Skeletal muscle tissue (tissue), 4 donors: ENCODE measurements around the gene ZBTB38. TPM values are rescaled to one million over a fixed set of nuclear protein-coding genes. Genes with fewer than 3 reads are reported as not detected.

ENCODE experiments used
- H3K27ac ChIP-seq: one replicate; pipeline ENCODE4 v1.7.0; 2013; ENCODE audit warnings: mild to moderate bottlenecking, low read depth, low read length, inconsistent platforms
- H3K27me3 ChIP-seq, 3 donors: one replicate each; pipeline ENCODE4 v1.7.0; 2013; ENCODE audit warnings: low read length in 3 of 3; ENCODE audit not compliant: control insufficient read depth in 3 of 3, insufficient read depth in 3 of 3
- H3K36me3 ChIP-seq, 3 donors: one replicate each; pipeline ENCODE4 v1.7.0; 2013; ENCODE audit warnings: low read length in 3 of 3; ENCODE audit not compliant: control insufficient read depth in 3 of 3, insufficient read depth in 3 of 3
- H3K4me1 ChIP-seq, 3 donors: one replicate each; pipeline ENCODE4 v1.7.0; 2013; ENCODE audit warnings: low read length in 3 of 3, mild to moderate bottlenecking in 3 of 3; ENCODE audit not compliant: control insufficient read depth in 3 of 3, insufficient read depth in 3 of 3
- H3K4me3 ChIP-seq, 3 donors: one replicate each; pipeline ENCODE4 v1.7.0; 2013; ENCODE audit warnings: low read length in 3 of 3
- H3K9ac ChIP-seq, 3 donors: one replicate each; pipeline ENCODE4 v1.7.0; 2013; ENCODE audit warnings: low read length in 3 of 3, mild to moderate bottlenecking in 3 of 3, moderate library complexity in 2 of 3, low read depth in 1 of 3
- H3K9me3 ChIP-seq, 3 donors: one replicate each; pipeline ENCODE4 v1.7.0; 2013; ENCODE audit warnings: low read length in 3 of 3; ENCODE audit not compliant: control insufficient read depth in 3 of 3
- total RNA-seq: library from RNA; depleted of rRNA; stranded (reverse); fragments of >200 nt; gene quantifications from one replicate; pipeline ENCODE4 v1.2.3, GENCODE V29; 2014
- donor health status: Osteomylitis.

ZBTB38 gene
- total RNA-seq, 1 donor from 2014 or later: 29.7 TPM

DNA sequence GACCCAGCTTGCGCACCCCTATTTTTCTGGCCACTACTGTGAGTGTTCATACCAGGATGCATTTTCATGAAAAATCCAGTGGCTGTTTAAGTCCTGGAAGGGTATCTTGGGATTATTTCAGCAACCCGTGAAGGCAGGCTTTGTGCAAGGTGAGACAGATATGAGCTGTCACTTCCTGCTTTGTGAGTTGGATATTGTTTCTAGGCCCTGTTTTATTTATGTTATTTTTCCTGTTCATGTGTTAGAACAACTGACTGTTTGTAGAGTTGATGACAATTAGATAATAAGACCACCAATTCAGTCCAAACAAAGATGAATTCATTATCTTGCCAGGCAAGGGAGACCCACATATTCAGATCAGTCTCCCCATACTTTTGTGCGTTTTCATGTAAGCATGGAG is 42.5 kb downstream of the ZBTB38 start:
- H3K27me3 ChIP-seq: no peaks in the 10 kb centered on the region
- peak overlapping the region; percentile 97 for H3K27ac ChIP-seq
- H3K9me3 ChIP-seq: no peaks in the 10 kb centered on the region
- peaks cover 9 to 23% (median 13%) of the 10 kb centered on the region in 3 donors for H3K36me3 ChIP-seq
- H3K4me3 ChIP-seq: peak overlapping the region in 2 of 3 donors; percentile 14 to 26
- H3K9ac ChIP-seq: peak overlapping the region; percentile 29 to 65 (median 59)
- peaks cover 50 to 63% (median 57%) of the 10 kb centered on the region in 3 donors for H3K4me1 ChIP-seq

DNA sequence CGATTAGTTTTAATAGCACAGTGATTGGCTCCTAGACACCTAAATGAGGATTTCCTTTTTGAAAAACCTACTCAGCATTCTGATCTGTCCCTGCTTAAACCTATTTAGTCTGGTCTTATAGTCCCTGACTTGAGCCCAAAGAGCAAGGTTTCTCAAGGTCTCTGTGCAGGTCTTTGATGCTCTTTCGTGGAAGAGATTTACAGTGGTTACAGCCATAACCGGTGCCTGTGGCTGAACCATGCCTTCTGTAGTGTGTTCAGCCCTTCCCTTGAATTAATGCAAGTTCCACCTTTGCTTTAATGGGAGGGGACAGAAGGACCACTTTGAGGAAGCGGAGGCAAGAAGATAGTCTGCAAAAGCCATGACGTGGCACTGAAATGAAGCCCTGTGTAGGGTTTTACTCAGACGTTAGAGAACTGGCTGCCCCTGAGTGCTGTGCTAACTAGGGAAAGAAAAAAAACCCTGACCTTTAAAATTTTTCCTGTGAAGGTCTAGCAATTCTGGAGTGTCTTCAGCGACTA is 43.0 kb downstream of the ZBTB38 start:
- Histone ChIP-seq H3K27ac (peak overlapping the region; percentile 97), H3K4me3 (peak overlapping the region in 1 of 3 donors; percentile 15), H3K9ac (peak overlapping the region; percentile 65 to 89 (median 86)), H3K4me1 (peaks cover 50 to 62% (median 61%) of the 10 kb centered on the region in 3 donors), H3K36me3 (peaks cover 9 to 19% (median 12%) of the 10 kb centered on the region in 3 donors), H3K27me3 (no peaks in the 10 kb centered on the region), H3K9me3 (no peaks in the 10 kb centered on the region)

- H3K27ac ChIP-seq: peak overlapping the region; percentile 97
- H3K27me3 ChIP-seq: no peaks in the 10 kb centered on the region
Observed at GRCh38 chr3:141412087-141412935, 44.0 kb downstream of the ZBTB38 start.

DNA sequence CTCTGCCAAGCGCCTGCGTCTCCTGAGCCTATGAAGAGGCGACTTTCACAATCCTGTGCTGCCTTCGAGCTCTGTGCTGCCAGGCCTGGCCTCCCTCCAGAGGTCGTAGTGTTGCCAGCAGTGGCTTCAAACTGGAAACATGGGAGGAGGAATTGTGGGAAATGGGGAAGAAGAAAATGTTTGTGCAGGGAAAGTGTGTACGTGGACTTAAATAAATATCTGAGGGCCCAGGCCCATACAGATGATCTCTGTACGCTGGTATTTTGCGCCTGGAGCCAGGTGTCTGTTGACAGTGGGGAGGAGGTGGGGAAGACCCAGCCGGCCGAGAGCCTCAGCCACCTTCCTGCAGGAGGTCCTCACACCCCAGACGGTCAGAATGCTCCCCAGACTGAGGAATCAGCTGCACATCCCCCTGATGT is 44.6 kb downstream of the ZBTB38 start:
- H3K27ac ChIP-seq: peak overlapping the region; percentile 97
- no peaks in the 10 kb centered on the region for H3K9me3 ChIP-seq
- H3K9ac ChIP-seq: peak overlapping the region; percentile 73 to 89 (median 86)
- H3K27me3 ChIP-seq: no peaks in the 10 kb centered on the region
- peaks cover 9 to 21% (median 19%) of the 10 kb centered on the region in 3 donors for H3K36me3 ChIP-seq
- H3K4me1 ChIP-seq: peaks cover 49 to 60% (median 50%) of the 10 kb centered on the region in 3 donors
- H3K4me3 ChIP-seq: peak overlapping the region; percentile 36 to 67 (median 46)

More at GRCh38 chr3:141412087-141412935, 44.0 kb downstream of the ZBTB38 start:
- H3K36me3 ChIP-seq: peaks cover 9 to 21% (median 18%) of the 10 kb centered on the region in 3 donors
- H3K4me3 ChIP-seq: peak overlapping the region; percentile 36 to 67 (median 46)
- no peaks in the 10 kb centered on the region for H3K9me3 ChIP-seq
- peaks cover 50 to 60% (median 53%) of the 10 kb centered on the region in 3 donors for H3K4me1 ChIP-seq
- H3K9ac ChIP-seq: peak overlapping the region; percentile 73 to 89 (median 86)

GRCh38 chr3:141413391-141413790 is 45.1 kb downstream of the ZBTB38 start:
- peak overlapping the region; percentile 97 for H3K27ac ChIP-seq
- no peaks in the 10 kb centered on the region for H3K27me3 ChIP-seq
- peak overlapping the region; percentile 73 to 89 (median 86) for H3K9ac ChIP-seq
- peak overlapping the region; percentile 36 to 67 (median 46) for H3K4me3 ChIP-seq
- H3K36me3 ChIP-seq: peaks cover 9 to 21% (median 19%) of the 10 kb centered on the region in 3 donors
- H3K9me3 ChIP-seq: no peaks in the 10 kb centered on the region
- peaks cover 49 to 60% (median 50%) of the 10 kb centered on the region in 3 donors for H3K4me1 ChIP-seq

GRCh38 chr3:141413801-141414689 is 45.7 kb downstream of the ZBTB38 start:
- Histone ChIP-seq H3K9me3 (no peaks in the 10 kb centered on the region), H3K36me3 (peaks cover 9 to 21% (median 19%) of the 10 kb centered on the region in 3 donors), H3K4me1 (peaks cover 49 to 60% (median 50%) of the 10 kb centered on the region in 3 donors), H3K27ac (peak overlapping the region; percentile 97), H3K4me3 (no peak overlapping the region), H3K9ac (no peak overlapping the region), H3K27me3 (no peaks in the 10 kb centered on the region)

- Histone ChIP-seq H3K9ac (no peak overlapping the region), H3K4me1 (peaks cover 43 to 53% (median 46%) of the 10 kb centered on the region in 3 donors), H3K36me3 (peaks cover 9 to 21% (median 19%) of the 10 kb centered on the region in 3 donors), H3K27ac (no peak overlapping the region), H3K4me3 (no peak overlapping the region), H3K27me3 (no peaks in the 10 kb centered on the region), H3K9me3 (no peaks in the 10 kb centered on the region)
Observed at GRCh38 chr3:141414800-141415462, 46.6 kb downstream of the ZBTB38 start.

DNA sequence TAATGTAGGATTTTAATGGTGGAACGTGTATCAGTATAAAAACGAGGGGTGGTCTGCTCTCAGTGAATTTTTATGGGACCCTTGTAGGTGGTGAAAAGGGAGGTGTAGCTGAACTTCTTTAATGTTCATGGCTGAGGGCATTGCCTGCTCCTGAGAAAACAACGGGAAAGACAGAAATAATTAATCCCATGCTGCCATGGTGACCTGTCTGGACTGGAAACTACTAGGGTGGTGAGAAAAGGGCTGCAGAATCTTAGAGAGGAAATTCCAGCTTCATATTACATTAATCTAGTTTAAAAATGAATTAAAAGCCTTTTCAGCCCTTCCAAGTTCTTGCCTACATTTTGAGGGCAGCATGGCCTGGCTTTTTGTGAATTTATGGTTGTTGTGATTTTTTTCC is 47.6 kb downstream of the ZBTB38 start:
- H3K27me3 ChIP-seq: no peaks in the 10 kb centered on the region
- H3K36me3 ChIP-seq: peaks cover 9 to 21% (median 19%) of the 10 kb centered on the region in 3 donors
- H3K9ac ChIP-seq: no peak overlapping the region

More for the DNA sequence above, 47.6 kb downstream of the ZBTB38 start:
- Histone ChIP-seq H3K27ac (no peak overlapping the region), H3K9me3 (no peaks in the 10 kb centered on the region), H3K4me1 (peaks cover 35 to 49% (median 39%) of the 10 kb centered on the region in 3 donors), H3K4me3 (no peak overlapping the region)
